KOPT-K1 (cell line): Measurements from ENCODE around the gene HNRNPUL1.

ENCODE experiments used
- H3K27ac ChIP-seq: fragments of 200-600 bp; sonication (generic); 2 replicates; pipeline ENCODE4 v1.5.1; 2016; ENCODE audit warnings: antibody characterized with exemption, mild to moderate bottlenecking, low read depth, low read length; ENCODE audit not compliant: poor library complexity, severe bottlenecking
- H3K36me3 ChIP-seq: fragments of 200-600 bp; sonication (generic); 2 replicates; pipeline ENCODE4 v1.5.1; 2017; ENCODE audit warnings: antibody characterized with exemption, mild to moderate bottlenecking, low read length, moderate library complexity; ENCODE audit not compliant: insufficient read depth
- H3K9me3 ChIP-seq: fragments of 200-600 bp; sonication (generic); 2 replicates; pipeline ENCODE4 v1.5.1; 2017; ENCODE audit warnings: antibody characterized with exemption, low read length, mild to moderate bottlenecking; ENCODE audit not compliant: insufficient read depth, poor library complexity, severe bottlenecking

The HNRNPUL1 gene

DNA sequence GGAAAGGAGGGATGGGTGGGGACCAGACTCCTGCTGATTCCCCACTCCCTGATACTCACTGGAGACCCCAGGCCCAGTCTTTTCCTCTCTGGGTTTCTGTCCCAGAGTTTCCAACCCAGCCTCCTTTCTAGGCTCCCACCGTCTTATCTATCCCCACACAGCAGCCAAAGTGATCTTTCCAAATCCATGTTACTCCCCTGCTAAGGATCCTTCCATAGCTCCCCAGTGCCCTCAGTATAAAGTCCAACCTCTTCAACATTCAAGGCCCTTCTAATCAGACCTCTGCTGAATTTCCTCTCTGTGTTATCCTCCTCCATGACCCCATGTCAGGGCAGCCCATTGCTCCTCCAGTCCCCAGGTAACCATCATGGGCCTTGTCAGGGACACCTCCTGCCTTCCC, 90.9 kb downstream of the HNRNPUL1 start:
- H3K36me3 ChIP-seq: no peaks in the 10 kb centered on the region
- H3K27ac ChIP-seq: no peak overlapping the region
- no peaks in the 10 kb centered on the region for H3K9me3 ChIP-seq

DNA sequence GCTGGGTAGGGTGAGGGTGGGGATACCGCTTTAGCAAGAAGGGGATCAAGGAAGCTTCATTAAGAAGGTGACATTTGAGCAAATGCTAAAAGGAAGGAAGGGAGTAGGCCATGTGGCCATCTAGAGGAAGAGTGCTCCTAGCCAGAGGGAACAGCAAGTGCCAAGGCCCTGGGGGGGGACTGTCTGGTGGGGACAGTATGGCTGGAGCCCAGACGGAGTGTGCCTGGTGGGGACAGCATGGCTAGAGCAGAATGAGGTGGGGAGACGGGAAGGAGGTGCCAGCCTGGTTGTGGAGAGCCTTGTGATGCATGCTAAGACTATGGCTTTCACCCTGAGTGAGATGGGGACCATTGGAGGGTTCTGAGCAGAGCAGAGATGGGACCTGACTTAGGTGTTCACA, 91.6 kb downstream of the HNRNPUL1 start:
- no peaks in the 10 kb centered on the region for H3K9me3 ChIP-seq

DNA sequence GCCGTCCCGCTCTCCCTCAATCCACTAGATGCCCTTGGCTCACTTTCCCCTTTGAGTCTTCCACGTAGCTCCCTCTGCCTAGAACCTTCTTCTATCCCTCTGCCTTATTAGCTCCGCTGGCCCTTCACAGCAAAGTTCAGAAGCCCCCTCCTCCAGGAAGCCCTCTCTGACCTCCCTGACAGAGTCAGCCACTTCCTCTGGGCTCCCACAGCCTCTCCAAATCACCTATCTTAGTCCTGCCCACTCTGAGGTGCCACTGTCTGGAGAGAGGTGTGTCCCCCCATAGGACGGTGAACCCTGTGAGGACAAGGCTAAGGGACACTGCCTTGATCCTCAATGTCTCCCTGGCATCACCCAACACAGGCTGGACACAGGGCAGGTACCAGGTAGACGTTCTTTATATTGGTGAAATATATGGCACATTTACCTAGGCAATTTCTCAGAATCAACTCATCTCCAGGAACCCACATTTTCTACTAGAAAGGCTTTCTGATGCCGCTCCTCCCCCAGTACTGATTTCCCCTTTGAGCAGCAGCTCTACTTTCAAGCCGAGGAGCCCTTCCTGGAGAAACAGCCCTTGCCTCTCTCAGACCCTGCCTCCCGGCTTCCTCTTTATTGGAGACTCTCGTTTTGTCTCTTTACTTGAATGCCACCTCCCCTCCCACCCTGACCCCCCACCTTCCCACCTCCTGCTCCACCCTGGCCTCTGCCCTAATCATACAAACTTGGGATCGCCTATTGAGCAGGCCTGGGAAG, 93.0 kb downstream of the HNRNPUL1 start:
- no peaks in the 10 kb centered on the region for H3K36me3 ChIP-seq
- no peaks in the 10 kb centered on the region for H3K9me3 ChIP-seq
- H3K27ac ChIP-seq: no peak overlapping the region

More for the DNA sequence above, 91.6 kb downstream of the HNRNPUL1 start:
- Histone ChIP-seq H3K27ac (no peak overlapping the region), H3K36me3 (no peaks in the 10 kb centered on the region)
